GM19455 (cell line): ENCODE data around the gene GSTM1.

Experiments used
- ATAC-seq: cut with Tn5 transposase; IDR thresholded peaks from one replicate; pipeline ENCODE4 v1.9.1; 2021; ENCODE audit not compliant: unreplicated experiment

Gene GSTM1

GRCh38 chr1:109687641-109688499 is at the start of gene GSTM1:
GSTM1 (plus strand) TSS chr1:109687817; CDS start chr1:109687874, 57 bp downstream.
- ATAC-seq = peak; percentile 97

GRCh38 chr1:109639063-109639840 is 48.4 kb upstream of the GSTM1 start:
- no peak for ATAC-seq

GRCh38 chr1:109639841-109640184 is 47.8 kb upstream of the GSTM1 start:
- ATAC-seq = no peak

GRCh38 chr1:109640285-109640865 is 47.2 kb upstream of the GSTM1 start:
- no peak for ATAC-seq

- ATAC-seq = no peak
Measured at GRCh38 chr1:109641078-109641740, 46.4 kb upstream of the GSTM1 start.

GRCh38 chr1:109641861-109642260 is 45.8 kb upstream of the GSTM1 start:
- no peak for ATAC-seq

- no peak for ATAC-seq
Measured at GRCh38 chr1:109642626-109643025, 45.0 kb upstream of the GSTM1 start.

GRCh38 chr1:109643385-109644230 is 44.0 kb upstream of the GSTM1 start:
- peak; percentile 88 for ATAC-seq

- no peak for ATAC-seq
Measured at GRCh38 chr1:109644670-109645069, 42.9 kb upstream of the GSTM1 start.

- no peak for ATAC-seq
Measured at GRCh38 chr1:109649491-109649914, 38.1 kb upstream of the GSTM1 start.

- no peak for ATAC-seq
Measured at GRCh38 chr1:109650609-109651008, 37.0 kb upstream of the GSTM1 start.

GRCh38 chr1:109652402-109652801 is 35.2 kb upstream of the GSTM1 start:
- ATAC-seq = no peak

- no peak for ATAC-seq
Measured at GRCh38 chr1:109653306-109653705, 34.3 kb upstream of the GSTM1 start.

GRCh38 chr1:109654519-109654918 is 33.1 kb upstream of the GSTM1 start:
- no peak for ATAC-seq

- ATAC-seq = peak; percentile 91
Measured at GRCh38 chr1:109655615-109656519, 31.8 kb upstream of the GSTM1 start, which contains the start of gene GSTM4. GSTM4 (plus strand) TSS chr1:109656099; CDS start chr1:109656390, 291 bp downstream.

- ATAC-seq = no peak
Measured at GRCh38 chr1:109657395-109657794, 30.2 kb upstream of the GSTM1 start.

GRCh38 chr1:109657970-109658369 is 29.6 kb upstream of the GSTM1 start:
- no peak for ATAC-seq

- no peak for ATAC-seq
Measured at GRCh38 chr1:109658533-109659042, 29.0 kb upstream of the GSTM1 start.

- no peak for ATAC-seq
Measured at GRCh38 chr1:109659145-109659544, 28.5 kb upstream of the GSTM1 start.
